K562 (cell line): ENCODE data around the gene TRAF1. TPM values are rescaled to one million over a fixed set of nuclear protein-coding genes. Genes with fewer than 3 reads are reported as not detected.

Experiments
- ATAC-seq: fragments of 200-7000 bp; cut with Tn5 transposase; 3 replicates; pipeline ENCODE4 v1.9.1; 2020; ENCODE audit warnings: moderate library complexity
- BruUV-seq: library from RNA; stranded (reverse); fragments of 400-500 nt; replicated peaks from 2 replicates; lab custom pipeline; 2021; lab: Mats Ljungman, UMichigan
- CTCF ChIA-PET: fragments of 300-600 bp; formaldehyde crosslinking; extraction: SDS; loops from one replicate; lab custom pipeline; 2021; ENCODE audit warnings: low intra/inter-chr PET ratio; lab: Yijun Ruan, JAX
- POLR2A ChIA-PET: fragments of 300-600, 350-650 bp; sonication (Branson Sonifier 250); formaldehyde crosslinking; extraction: SDS; loops from one replicate; lab custom pipeline; 2021; ENCODE audit warnings: antibody characterized with exemption, inconsistent platforms; lab: Yijun Ruan, JAX
- DNase-seq, 4 experiments: peaks; one replicate each; pipeline versions ENCODE4 v3.0.0 to v3.0.0-alpha.2; 2011 to 2018; ENCODE audit warnings: low spot score in 3 of 4, mixed read lengths in 3 of 4; ENCODE audit errors: extremely low read depth in 1 of 4
- FAIRE-seq: peaks from 2 replicates; lab custom pipeline; 2011; peaks lifted over from hg19 to GRCh38; lab: Jason Lieb, UNC
- H2AFZ ChIP-seq: 2 replicates; pipeline ENCODE4 v1.6.0; 2011; ENCODE audit warnings: low read depth, low read length, control low read depth, inconsistent platforms
- H3K27ac ChIP-seq: fragments of 200-600 bp; 3 replicates; pipeline ENCODE4 v1.8.0; 2011; ENCODE audit warnings: low read depth, mild to moderate bottlenecking, control low read depth, inconsistent platforms, low read length, moderate library complexity, mixed read lengths; ENCODE audit errors: extremely low read depth
- H3K27me3 ChIP-seq, 2 experiments: fragments of 300-600 bp in 1 of 2; 2 replicates in 1 of 2; 3 replicates in 1 of 2; pipeline versions ENCODE4 v1.6.0 to v1.8.0; 2011; ENCODE audit warnings: inconsistent platforms in 2 of 2, low read length in 2 of 2, mild to moderate bottlenecking in 1 of 2, mixed read lengths in 1 of 2, moderate library complexity in 1 of 2; ENCODE audit not compliant: control insufficient read depth in 2 of 2, insufficient read depth in 2 of 2
- H3K36me3 ChIP-seq: fragments of 300-600 bp; 3 replicates; pipeline ENCODE4 v1.8.0; 2011; ENCODE audit warnings: mild to moderate bottlenecking, low read length, inconsistent platforms; ENCODE audit not compliant: control insufficient read depth, insufficient read depth
- H3K4me1 ChIP-seq, 2 experiments: fragments of 200-600 bp in 1 of 2; replicated peaks in 1 of 2; 2 replicates in 1 of 2; 3 replicates in 1 of 2; pipeline versions ENCODE4 v1.5.1 to v1.8.0; 2011; ENCODE audit warnings: inconsistent platforms in 2 of 2, low read length in 2 of 2, mild to moderate bottlenecking in 1 of 2, mixed read lengths in 1 of 2, moderate library complexity in 1 of 2; ENCODE audit not compliant: control insufficient read depth in 2 of 2, insufficient read depth in 2 of 2
- H3K4me2 ChIP-seq: 2 replicates; pipeline ENCODE4 v1.6.1; 2011; ENCODE audit warnings: low read length, control low read depth, inconsistent platforms, mixed read lengths; ENCODE audit not compliant: insufficient read depth
- H3K4me3 ChIP-seq: fragments of 200-600 bp; sonication (generic), shearing (Covaris generic); 2 replicates; pipeline ENCODE4 v1.5.1; 2016; ENCODE audit warnings: control low read depth, inconsistent platforms
- H3K79me2 ChIP-seq: fragments of 200-600 bp; 3 replicates; pipeline ENCODE4 v1.8.0; 2011; ENCODE audit warnings: low read length, inconsistent platforms; ENCODE audit not compliant: control insufficient read depth, insufficient read depth
- H3K9ac ChIP-seq, 2 experiments: 2 replicates each; pipeline versions ENCODE4 v1.6.0 to v1.6.1; 2011; ENCODE audit warnings: low read depth in 2 of 2, low read length in 2 of 2, control low read depth in 1 of 2, inconsistent platforms in 1 of 2, mild to moderate bottlenecking in 1 of 2, mixed read lengths in 1 of 2; ENCODE audit not compliant: insufficient read depth in 1 of 2
- H3K9me1 ChIP-seq: one replicate; pipeline ENCODE4 v1.6.0; 2011; ENCODE audit warnings: inconsistent platforms, mild to moderate bottlenecking, low read length, moderate library complexity; ENCODE audit not compliant: control insufficient read depth, insufficient read depth
- H3K9me3 ChIP-seq: replicated peaks from 2 replicates; pipeline ENCODE4 v1.5.1; 2011; ENCODE audit warnings: low read depth, low read length, inconsistent platforms; ENCODE audit not compliant: control insufficient read depth, insufficient read depth
- H4K20me1 ChIP-seq: replicated peaks from 2 replicates; pipeline ENCODE4 v1.6.1; 2011; ENCODE audit warnings: low read length, inconsistent platforms, mixed read lengths; ENCODE audit not compliant: control insufficient read depth, insufficient read depth
- KDM5B ChIP-seq: fragments of 200-600 bp; sonication (generic); IDR thresholded peaks from 2 replicates; pipeline ENCODE4 v1.6.1; 2012; ENCODE audit warnings: low read depth, mild to moderate bottlenecking, moderate library complexity, low read length, control low read depth, inconsistent platforms; ENCODE audit not compliant: insufficient replicate concordance
- PPARD ChIP-seq: fragments of 250-450 bp; sonication (Bioruptor Pico); IDR thresholded peaks from 2 replicates; pipeline ENCODE4 v1.8.0; 2022; ENCODE audit warnings: inconsistent platforms, mild to moderate bottlenecking, moderate library complexity
- SAFB ChIP-seq: fragments of 200-400 bp; formaldehyde crosslinking; IDR thresholded peaks from 2 replicates; pipeline ENCODE4 v1.6.1; 2017; ENCODE audit warnings: low read depth, low read length, borderline replicate concordance
- ZNF316 ChIP-seq: fragments of 450-650 bp; IDR thresholded peaks from 2 replicates; pipeline ENCODE4 v1.6.1; 2016
- WGBS: fragments of 100-300 bp; shearing (Covaris generic); methylation state at CpG from one replicate; pipeline ENCODE4 v1.1.6; 2016; ENCODE audit warnings: low coverage, mixed read lengths; ENCODE audit not compliant: insufficient coverage; ENCODE audit errors: missing lambda C conversion rate; 5-methylcytosine and 5-hydroxymethylcytosine counted together
- in situ Hi-C: fragments of 300-500 bp; cut with MboI; formaldehyde crosslinking; loops from 4 replicates; pipeline ENCODE4 v1.15.0; 2018; ENCODE audit warnings: inconsistent platforms, mixed read lengths
- intact Hi-C: fragments of 100-400 bp; cut with micrococcal nuclease; formaldehyde crosslinking; loops from 2 replicates; pipeline ENCODE4 v1.14.2; 2022
- polyA plus RNA-seq, 8 experiments: library from polyadenylated mRNA; depleted of rRNA in 4 of 8; stranded (reverse) in 5 of 8; unstranded in 3 of 8; fragments of >200 nt; fragmentation: Nextera tagmentation in 2 of 8; fragmentation: Illumina TruSeq in 1 of 8; extraction: Ambion mirVana in 2 of 8; extraction: Trizol in 1 of 8; gene quantifications; 2 replicates each; pipeline versions ENCODE4 v1.2.1 to v1.2.3, GENCODE V29; 2011 to 2014; ENCODE audit warnings: inconsistent platforms in 1 of 8, missing spikeins in 1 of 8
- total RNA-seq, 7 experiments: library from RNA; depleted of rRNA in 6 of 7; stranded (reverse); fragments of >200 nt in 6 of 7; fragmentation: Illumina TruSeq in 2 of 7; extraction: Trizol in 2 of 7; gene quantifications; 2 replicates each; pipeline versions ENCODE4 v1.2.1 to v1.2.3, GENCODE V29; 2011 to 2021; ENCODE audit warnings: low replicate concordance in 1 of 7
- TF ChIP-seq, protein P1 (sequence below): fragments of 200-800 bp; sonication (Bioruptor generic); IDR thresholded peaks from 2 replicates; pipeline ENCODE4 v1.6.1; 2017; ENCODE audit warnings: missing genetic modification characterization, missing compliant biosample characterization

Gene TRAF1
- total and polyA plus RNA-seq, 9 of the 15 experiments (the other 6 are each of a cell fraction or from before 2014, with no cell fraction given), result 0.01 to 1.1 (median 0.04) TPM; not detected in 2

DNA sequence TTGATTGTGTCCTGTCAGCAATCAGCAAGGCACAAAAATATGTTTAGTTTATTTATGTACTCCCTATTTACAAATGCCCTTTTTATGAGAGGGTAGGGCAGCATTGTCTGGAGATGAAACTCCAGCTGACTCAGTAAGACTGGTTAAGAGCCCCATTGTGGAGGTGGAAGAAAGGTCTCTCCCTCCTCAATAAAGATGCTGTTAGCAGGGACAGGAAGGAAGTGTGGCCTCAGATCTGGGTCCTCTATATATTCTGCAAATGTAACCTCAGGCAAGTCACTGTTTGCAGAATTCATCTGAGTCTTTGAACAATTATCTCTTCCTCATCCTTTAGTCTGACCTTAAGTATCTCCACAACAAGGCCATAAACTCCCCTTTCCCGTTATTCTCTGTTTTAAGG is 48.3 kb upstream of the TRAF1 start:
- Histone ChIP-seq H3K27ac (no peak overlapping the region), H2AFZ (no peak overlapping the region), H3K9me1 (no peaks in the 10 kb centered on the region), H3K4me2 (no peak overlapping the region), H3K4me3 (no peak overlapping the region), H3K79me2 (no peaks in the 10 kb centered on the region), H3K36me3 (no peaks in the 10 kb centered on the region), H3K27me3 (peaks cover 4 to 6% of the 10 kb centered on the region in 2 experiments; a peak in 2 of 5 replicates), H3K4me1 (peaks cover 0 to 2% of the 10 kb centered on the region in 2 experiments; a peak in 2 of 5 replicates), H3K9ac (no peak overlapping the region)
- ATAC-seq (no peak), FAIRE-seq (no peak), DNase-seq (no peak)
- WGBS, result 4% methylated on average over 1 of the region's 1 CpG
- no TSS peak for BruUV-seq
- intact Hi-C loops, result no loop called here
- CTCF ChIA-PET, result no interaction called here
- POLR2A ChIA-PET, result no interaction called here
- TF ChIP-seq KDM5B (no peak), PPARD (CRISPR knock-in tag) (no peak), ZNF316 (0 out of 2 replicates have a peak, but pooled peaks have one; percentile 17), SAFB (no peak)
- TF ChIP-seq, protein P1, sequence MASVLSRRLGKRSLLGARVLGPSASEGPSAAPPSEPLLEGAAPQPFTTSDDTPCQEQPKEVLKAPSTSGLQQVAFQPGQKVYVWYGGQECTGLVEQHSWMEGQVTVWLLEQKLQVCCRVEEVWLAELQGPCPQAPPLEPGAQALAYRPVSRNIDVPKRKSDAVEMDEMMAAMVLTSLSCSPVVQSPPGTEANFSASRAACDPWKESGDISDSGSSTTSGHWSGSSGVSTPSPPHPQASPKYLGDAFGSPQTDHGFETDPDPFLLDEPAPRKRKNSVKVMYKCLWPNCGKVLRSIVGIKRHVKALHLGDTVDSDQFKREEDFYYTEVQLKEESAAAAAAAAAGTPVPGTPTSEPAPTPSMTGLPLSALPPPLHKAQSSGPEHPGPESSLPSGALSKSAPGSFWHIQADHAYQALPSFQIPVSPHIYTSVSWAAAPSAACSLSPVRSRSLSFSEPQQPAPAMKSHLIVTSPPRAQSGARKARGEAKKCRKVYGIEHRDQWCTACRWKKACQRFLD (CRISPR knock-in tag), result no peak
- TF ChIP-seq, all 486 proteins: peak for 1
- Histone ChIP-seq H4K20me1 (no peaks in the 10 kb centered on the region), H3K9me3 (no peaks in the 10 kb centered on the region)
- in situ Hi-C loops, result no loop called here
